ENCODE data around the gene PNMA3. TPM values are rescaled to one million over a fixed set of nuclear protein-coding genes. Genes with fewer than 3 reads are reported as not detected.

Gene PNMA3
- polyA plus RNA-seq, 3 donors: 0.79 TPM; not detected in 2

Small RNA genes lying within 50 kb of the gene (small RNA-seq; reads per million reads assigned to genes)
- not detected for gene AC243428.1 (ENCODE audit: insufficient read length, low read depth)

Other genes starting within 250 kb of the PNMA3 start
- gene CETN2, start 225.7 kb upstream of the PNMA3 start, polyA plus RNA-seq: 10 to 100 TPM in 2 of 3 donors, 1 to 10 TPM in 1; 5.4 to 26.7 (median 19.9) TPM
- gene NSDHL, start 225.4 kb upstream of the PNMA3 start, polyA plus RNA-seq: 10 to 100 TPM in 2 of 3 donors, 1 to 10 TPM in 1; 8.2 to 21.3 (median 19.9) TPM
- gene ZNF185, start 158.4 kb upstream of the PNMA3 start, polyA plus RNA-seq: 10 to 100 TPM; 39.1 to 82.9 (median 40.5) TPM
- gene PNMA5, start 62.4 kb upstream of the PNMA3 start, polyA plus RNA-seq: 1 to 10 TPM in 1 of 3 donors, under 1 TPM in 1, not detected in 1; 0.06 to 2.1 TPM
- under 1 TPM in 2 of 3 donors, not detected in 1; 0.04 to 0.12 TPM for gene PNMA6A, start 16.0 kb downstream of the PNMA3 start, polyA plus RNA-seq
- gene MAGEA1, start 122.8 kb downstream of the PNMA3 start, polyA plus RNA-seq: not detected